ENCODE results near the gene B4GALT5.

DNA sequence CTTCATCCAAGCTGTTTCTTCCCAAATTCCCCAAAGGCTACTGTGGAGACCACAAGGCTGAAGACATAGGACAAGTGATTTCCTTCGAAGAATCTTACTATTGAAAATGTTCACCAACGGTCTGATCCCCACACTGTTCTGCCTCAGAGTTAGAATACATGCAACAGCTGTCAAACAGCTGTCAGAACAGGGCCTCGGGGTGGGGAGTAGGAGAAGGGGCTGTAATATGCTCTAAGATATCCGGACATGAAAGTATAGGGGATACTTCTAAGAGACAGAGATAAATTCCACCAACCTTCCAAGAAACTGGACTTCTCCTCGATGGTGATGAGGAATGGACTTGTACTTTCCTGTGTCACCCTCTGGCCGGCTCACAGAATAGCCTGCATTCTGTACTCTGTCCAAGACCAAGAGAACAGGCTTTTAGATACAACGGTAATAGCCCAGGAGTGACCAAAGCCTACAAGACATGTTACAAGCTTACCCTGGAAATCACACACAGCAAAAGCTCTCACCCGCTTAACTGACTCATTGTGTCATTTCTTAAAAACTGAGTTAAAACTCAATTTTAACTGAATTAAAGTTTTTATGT, 76.5 kb downstream of the B4GALT5 start:
- no peak for TF ChIP-seq CTCF (conservative IDR thresholded peaks at IDR 0.05; ENCODE audit: low read length)
- no peak for TF ChIP-seq EZH2phosphoT487 (IDR thresholded peaks at IDR 0.05; ENCODE audit: borderline replicate concordance)

Measured in Loucy (cell line).